Measurements from ENCODE around the gene DMKN. TPM values are rescaled to one million over a fixed set of nuclear protein-coding genes. Genes with fewer than 3 reads are reported as not detected.

DMKN gene
- total and polyA plus RNA-seq, 2 donors (not counting 3 experiments of a cell fraction or from before 2014, with no cell fraction given): not detected

- no peaks in the 10 kb centered on the region for H3K36me3 ChIP-seq (ENCODE audit: control insufficient read depth in 2 of 2, extremely low read depth in 1 of 2, insufficient read depth in 2 of 2, low read length in 2 of 2)
These were observed 19.9 kb upstream of the DMKN start, which contains the start of gene GAPDHS for GRCh38 chr19:35533201-35533821. TSS of gene GAPDHS (plus strand) at chr19:35533456. CDS start at chr19:35533528, 72 bp downstream.

More at GRCh38 chr19:35533201-35533821, 19.9 kb upstream of the DMKN start, which contains the start of gene GAPDHS:
- Histone ChIP-seq H3K9me1 (replicated peaks; ENCODE audit: control insufficient read depth, extremely low read depth, insufficient read depth, low read length) (no peaks in the 10 kb centered on the region), H3K27me3 (ENCODE audit: control insufficient read depth in 2 of 2, insufficient read depth in 2 of 2, low read length in 2 of 2) (peaks cover 11 to 12% of the 10 kb centered on the region in 2 experiments), H3K9me3 (replicated peaks; ENCODE audit: control insufficient read depth, insufficient read depth, low read length) (no peaks in the 10 kb centered on the region), H3K4me2 (ENCODE audit: insufficient read depth, low read length) (no peak within 1 kb of the TSS), H4K20me1 (replicated peaks; ENCODE audit: control insufficient read depth, extremely low read depth, insufficient read depth, low read length) (no peaks in the 10 kb centered on the region), H3K4me1 (ENCODE audit: control insufficient read depth, extremely low read depth, insufficient read depth, low read length) (no peaks in the 10 kb centered on the region), H3K79me2 (ENCODE audit: control insufficient read depth, insufficient read depth, low read length) (no peaks in the 10 kb centered on the region), H3K4me3 (replicated peaks in 1 of 3; ENCODE audit: insufficient read depth in 1 of 3, low read depth in 1 of 3, low read length in 3 of 3) (no peak within 1 kb of the TSS), H3K27ac (ENCODE audit: insufficient read depth, low read depth, low read length) (no peak within 1 kb of the TSS), H3K9ac (replicated peaks; ENCODE audit: extremely low read depth, insufficient read depth, low read length) (no peak within 1 kb of the TSS), H2AFZ (ENCODE audit: low read depth, low read length) (no peak within 1 kb of the TSS)
- no peak for FAIRE-seq
- DNase-seq (ENCODE audit: low read depth, low spot score): no peak
- dilution Hi-C loops (cut with MboI; ENCODE audit: extremely low pct_ligation_motif_present, low sequenced_read_pairs): no loop called here
- intact Hi-C loops (cut with micrococcal nuclease): no loop called here
- no TSS peak for BruUV-seq (replicated peaks)
- ChIA-PET POLR2A (no interaction called here), CTCF (no interaction called here)
- no peak for TF ChIP-seq MYC (IDR thresholded peaks at IDR 0.05; ENCODE audit: low read depth, low read length)
- TF ChIP-seq GATA2 (IDR thresholded peaks at IDR 0.05; ENCODE audit: insufficient read depth, insufficient read length, low read depth, low read length): no peak
- TF ChIP-seq MAX (IDR thresholded peaks at IDR 0.05; ENCODE audit: insufficient read depth, insufficient read length): no peak
- no peak for TF ChIP-seq JUN (IDR thresholded peaks at IDR 0.05; ENCODE audit: borderline replicate concordance, insufficient read depth, insufficient read length, low read depth)
- no peak for TF ChIP-seq EZH2 (IDR thresholded peaks at IDR 0.05; ENCODE audit: borderline replicate concordance, low read depth, low read length, severe bottlenecking)
- no peak for TF ChIP-seq POLR2A (IDR thresholded peaks at IDR 0.05; ENCODE audit: low read depth, low read length)
- no peak for TF ChIP-seq POLR2AphosphoS5 (IDR thresholded peaks at IDR 0.05; ENCODE audit: insufficient read depth, low read depth, low read length)
- TF ChIP-seq, protein P1, sequence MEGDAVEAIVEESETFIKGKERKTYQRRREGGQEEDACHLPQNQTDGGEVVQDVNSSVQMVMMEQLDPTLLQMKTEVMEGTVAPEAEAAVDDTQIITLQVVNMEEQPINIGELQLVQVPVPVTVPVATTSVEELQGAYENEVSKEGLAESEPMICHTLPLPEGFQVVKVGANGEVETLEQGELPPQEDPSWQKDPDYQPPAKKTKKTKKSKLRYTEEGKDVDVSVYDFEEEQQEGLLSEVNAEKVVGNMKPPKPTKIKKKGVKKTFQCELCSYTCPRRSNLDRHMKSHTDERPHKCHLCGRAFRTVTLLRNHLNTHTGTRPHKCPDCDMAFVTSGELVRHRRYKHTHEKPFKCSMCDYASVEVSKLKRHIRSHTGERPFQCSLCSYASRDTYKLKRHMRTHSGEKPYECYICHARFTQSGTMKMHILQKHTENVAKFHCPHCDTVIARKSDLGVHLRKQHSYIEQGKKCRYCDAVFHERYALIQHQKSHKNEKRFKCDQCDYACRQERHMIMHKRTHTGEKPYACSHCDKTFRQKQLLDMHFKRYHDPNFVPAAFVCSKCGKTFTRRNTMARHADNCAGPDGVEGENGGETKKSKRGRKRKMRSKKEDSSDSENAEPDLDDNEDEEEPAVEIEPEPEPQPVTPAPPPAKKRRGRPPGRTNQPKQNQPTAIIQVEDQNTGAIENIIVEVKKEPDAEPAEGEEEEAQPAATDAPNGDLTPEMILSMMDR (IDR thresholded peaks at IDR 0.05; ENCODE audit: extremely low read depth in 1 of 2, insufficient read depth in 1 of 2, low read depth in 1 of 2, low read length in 2 of 2): no peak
- no peak for TF ChIP-seq FOS (IDR thresholded peaks at IDR 0.05; ENCODE audit: borderline replicate concordance, insufficient read depth, low read length)

Measured in endothelial cell of umbilical vein (primary cell).